NCI-H774 (cell line): Measurements from ENCODE around the gene SEMA5A.

Experiments
- DNase-seq: peaks from one replicate; lab custom pipeline; 2025; lab: John Stamatoyannopoulos, UW

The SEMA5A gene

GRCh38 chr5:9332026-9332425 is 213.8 kb downstream of the SEMA5A start:
- no peak for DNase-seq

GRCh38 chr5:9331372-9331771 is 214.5 kb downstream of the SEMA5A start:
- no peak for DNase-seq

- DNase-seq = no peak
These were observed 216.8 kb downstream of the SEMA5A start for GRCh38 chr5:9329125-9329524.

GRCh38 chr5:9325549-9325948 is 220.3 kb downstream of the SEMA5A start:
- no peak for DNase-seq

GRCh38 chr5:9324348-9325077 is 221.4 kb downstream of the SEMA5A start:
- no peak for DNase-seq

GRCh38 chr5:9320652-9321051 is 225.2 kb downstream of the SEMA5A start:
- DNase-seq = no peak

GRCh38 chr5:9318031-9318430 is 227.8 kb downstream of the SEMA5A start:
- DNase-seq = no peak

GRCh38 chr5:9316733-9317132 is 229.1 kb downstream of the SEMA5A start:
- no peak for DNase-seq

- no peak for DNase-seq
These were observed 229.8 kb downstream of the SEMA5A start for GRCh38 chr5:9316041-9316440.

GRCh38 chr5:9314558-9314957 is 231.3 kb downstream of the SEMA5A start:
- DNase-seq = no peak

GRCh38 chr5:9313751-9314150 is 232.1 kb downstream of the SEMA5A start:
- no peak for DNase-seq

- no peak for DNase-seq
These were observed 238.7 kb downstream of the SEMA5A start for GRCh38 chr5:9307150-9307549.

GRCh38 chr5:9302218-9302617 is 243.7 kb downstream of the SEMA5A start:
- DNase-seq = no peak

GRCh38 chr5:9301200-9301599 is 244.7 kb downstream of the SEMA5A start:
- DNase-seq = no peak

GRCh38 chr5:9297134-9297533 is 248.7 kb downstream of the SEMA5A start:
- no peak for DNase-seq

GRCh38 chr5:9295466-9295801 is 250.4 kb downstream of the SEMA5A start:
- DNase-seq = no peak

GRCh38 chr5:9294793-9295465 is 250.9 kb downstream of the SEMA5A start:
- DNase-seq = no peak

- no peak for DNase-seq
These were observed 257.6 kb downstream of the SEMA5A start for GRCh38 chr5:9288234-9288633.

GRCh38 chr5:9284781-9285307 is 261.0 kb downstream of the SEMA5A start:
- no peak for DNase-seq

- no peak for DNase-seq
These were observed 261.6 kb downstream of the SEMA5A start for GRCh38 chr5:9284272-9284671.

- DNase-seq = no peak
These were observed 262.4 kb downstream of the SEMA5A start for GRCh38 chr5:9283473-9283872.

GRCh38 chr5:9283021-9283420 is 262.9 kb downstream of the SEMA5A start:
- no peak for DNase-seq

GRCh38 chr5:9282211-9282610 is 263.7 kb downstream of the SEMA5A start:
- no peak for DNase-seq

- DNase-seq = no peak
These were observed 266.1 kb downstream of the SEMA5A start for GRCh38 chr5:9279774-9280173.
